HL-60 (cell line): ENCODE data around the gene GRWD1.

Experiments used
- CTCF ChIP-seq: IDR thresholded peaks from one replicate; pipeline ENCODE4 v1.5.1; 2011; ENCODE audit warnings: low read length, control low read depth, inconsistent platforms; ENCODE audit not compliant: insufficient read depth
- POLR2AphosphoS5 ChIP-seq: IDR thresholded peaks from 2 replicates; pipeline ENCODE4 v1.6.1; 2012; ENCODE audit warnings: low read depth

- TF ChIP-seq CTCF (no peak), POLR2AphosphoS5 (no peak)
These were observed 4.3 kb upstream of the GRWD1 start for GRCh38 chr19:48441360-48442050.
